HepG2 (cell line): ENCODE results near the gene STYK1. TPM values are rescaled to one million over a fixed set of nuclear protein-coding genes. Genes with fewer than 3 reads are reported as not detected.

Experiments
- ATAC-seq: fragments of 200-7000 bp; cut with Tn5 transposase; 3 replicates; pipeline ENCODE4 v1.9.1; 2020; ENCODE audit warnings: mild to moderate bottlenecking, moderate library complexity
- BruUV-seq: library from RNA; stranded (reverse); fragments of 400-500 nt; replicated peaks from 2 replicates; lab custom pipeline; 2021; lab: Mats Ljungman, UMichigan
- CTCF ChIA-PET: fragments of 300-600 bp; formaldehyde crosslinking; extraction: SDS; loops from one replicate; lab custom pipeline; 2021; ENCODE audit warnings: low total read pairs, inconsistent platforms, low intra/inter-chr PET ratio; lab: Yijun Ruan, JAX
- POLR2A ChIA-PET: fragments of 350-600 bp; sonication (Branson Sonifier 250); formaldehyde crosslinking; loops from one replicate; lab custom pipeline; 2020; ENCODE audit warnings: antibody characterized with exemption, inconsistent platforms; lab: Yijun Ruan, JAX
- DNase-seq: peaks from one replicate; pipeline ENCODE4 v3.0.0-alpha.2; 2015; ENCODE audit warnings: low spot score
- FAIRE-seq: peaks from 3 replicates; lab custom pipeline; 2011; peaks lifted over from hg19 to GRCh38; lab: Jason Lieb, UNC
- H2AFZ ChIP-seq: one replicate; pipeline ENCODE4 v1.6.1; 2011; ENCODE audit warnings: low read length, inconsistent platforms
- H3K27ac ChIP-seq: fragments of 300-600 bp; 3 replicates; pipeline ENCODE4 v1.8.0; 2011; ENCODE audit warnings: mixed run types, mild to moderate bottlenecking, mixed read lengths, low read length, inconsistent platforms; ENCODE audit not compliant: insufficient read depth; ENCODE audit errors: extremely low read length
- H3K27me3 ChIP-seq, 2 experiments: fragments of 200-600 bp in 1 of 2; 2 replicates in 1 of 2; 3 replicates in 1 of 2; pipeline versions ENCODE4 v1.6.0 to v1.8.0; 2011; ENCODE audit warnings: low read length in 2 of 2, mild to moderate bottlenecking in 2 of 2, moderate library complexity in 2 of 2, inconsistent platforms in 1 of 2; ENCODE audit not compliant: insufficient read depth in 2 of 2, control insufficient read depth in 1 of 2
- H3K36me3 ChIP-seq, 2 experiments: fragments of 200-600 bp in 1 of 2; replicated peaks in 1 of 2; 2 replicates in 1 of 2; 3 replicates in 1 of 2; pipeline versions ENCODE4 v1.5.1 to v1.8.0; 2011; ENCODE audit warnings: low read length in 2 of 2, inconsistent platforms in 1 of 2; ENCODE audit not compliant: insufficient read depth in 2 of 2, control insufficient read depth in 1 of 2
- H3K4me1 ChIP-seq: 2 replicates; pipeline ENCODE4 v1.5.1; 2012; ENCODE audit warnings: low read length, inconsistent platforms; ENCODE audit not compliant: insufficient read depth
- H3K4me2 ChIP-seq: 2 replicates; pipeline ENCODE4 v1.6.0; 2011; ENCODE audit warnings: low read depth, low read length, inconsistent platforms
- H3K4me3 ChIP-seq, 3 experiments: fragments of 200-600 bp in 1 of 3; sonication (generic), shearing (Covaris generic) in 1 of 3; replicated peaks in 1 of 3; 2 replicates each; pipeline ENCODE4 v1.5.1; 2011 to 2016; ENCODE audit warnings: low read length in 3 of 3, inconsistent platforms in 2 of 3, low read depth in 2 of 3, mild to moderate bottlenecking in 2 of 3, control low read depth in 1 of 3, mixed read lengths in 1 of 3; ENCODE audit not compliant: insufficient read depth in 1 of 3
- H3K79me2 ChIP-seq: one replicate; pipeline ENCODE4 v1.6.1; 2011; ENCODE audit warnings: low read length, inconsistent platforms; ENCODE audit not compliant: insufficient read depth
- H3K9ac ChIP-seq: 2 replicates; pipeline ENCODE4 v1.6.0; 2011; ENCODE audit warnings: mild to moderate bottlenecking, low read depth, low read length, inconsistent platforms; ENCODE audit not compliant: insufficient read depth
- H3K9me3 ChIP-seq: 2 replicates; pipeline ENCODE4 v1.5.1; 2012; ENCODE audit warnings: mild to moderate bottlenecking, low read length
- H4K20me1 ChIP-seq: 2 replicates; pipeline ENCODE4 v1.6.0; 2011; ENCODE audit warnings: inconsistent platforms, mild to moderate bottlenecking, low read length, moderate library complexity; ENCODE audit not compliant: insufficient read depth
- RBM22 ChIP-seq: fragments of 200-400 bp; formaldehyde crosslinking; optimal IDR thresholded peaks from 2 replicates; pipeline ENCODE3; 2017; ENCODE audit warnings: mild to moderate bottlenecking, low read length, moderate library complexity
- RFX5 ChIP-seq: IDR thresholded peaks from 2 replicates; pipeline ENCODE4 v1.6.1; 2011; ENCODE audit warnings: low read depth, low read length, improper control_type of control experiment
- SP5 ChIP-seq: IDR thresholded peaks from 2 replicates; pipeline ENCODE4 v1.6.1; 2016; ENCODE audit warnings: low read depth, borderline replicate concordance
- ZBTB8A ChIP-seq: sonication (generic); formaldehyde crosslinking; IDR thresholded peaks from 2 replicates; pipeline ENCODE4 v1.4.0; 2020; ENCODE audit warnings: mild to moderate bottlenecking, low read depth, missing genetic modification reagents, borderline replicate concordance
- ZFYVE20 ChIP-seq: sonication (generic); formaldehyde crosslinking; IDR thresholded peaks from 2 replicates; pipeline ENCODE4 v1.8.0; 2023; ENCODE audit warnings: low read depth, mild to moderate bottlenecking, moderate library complexity, missing genetic modification reagents, borderline replicate concordance
- ZNF10 ChIP-seq: sonication (generic); formaldehyde crosslinking; IDR thresholded peaks from 2 replicates; pipeline ENCODE4 v1.4.0; 2020; ENCODE audit warnings: mild to moderate bottlenecking, low read depth, missing genetic modification reagents, borderline replicate concordance
- WGBS: methylation state at CpG from one replicate; pipeline ENCODE4 v1.1.6; 2017; ENCODE audit warnings: low lambda C conversion rate; 5-methylcytosine and 5-hydroxymethylcytosine counted together
- in situ Hi-C: cut with HindIII; loops from 2 replicates; pipeline ENCODE4 v1.10.0; 2017; ENCODE audit warnings: low pct_unique_long_range_greater_than_20kb; ENCODE audit not compliant: extremely low pct_ligation_motif_present
- intact Hi-C: fragments of 100-400 bp; cut with micrococcal nuclease; formaldehyde crosslinking; loops from one replicate; pipeline ENCODE4 v1.10.0; 2022; ENCODE audit not compliant: unreplicated experiment
- polyA plus RNA-seq, 8 experiments: library from polyadenylated mRNA; depleted of rRNA in 3 of 8; stranded (reverse) in 7 of 8; unstranded in 1 of 8; fragments of >200 nt; fragmentation: Illumina TruSeq in 4 of 8; extraction: Trizol in 4 of 8; gene quantifications; 2 replicates each; pipeline versions ENCODE4 v1.2.1 to v1.2.3, GENCODE V29; 2011 to 2016; ENCODE audit warnings: low read depth in 4 of 8, missing spikeins in 1 of 8, mixed read lengths in 1 of 8; ENCODE audit not compliant: insufficient read depth in 1 of 8
- total RNA-seq, 5 experiments: library from RNA; depleted of rRNA; stranded (reverse); fragments of >200 nt; fragmentation: Illumina TruSeq; extraction: Trizol; gene quantifications; 2 replicates each; pipeline ENCODE4 v1.2.3, GENCODE V29; 2016; ENCODE audit warnings: low read depth in 1 of 5
- TF ChIP-seq, protein P1 (sequence below): sonication (generic); formaldehyde crosslinking; IDR thresholded peaks from 2 replicates; pipeline ENCODE4 v1.5.0; 2020; ENCODE audit warnings: missing genetic modification reagents, mild to moderate bottlenecking, borderline replicate concordance

STYK1 gene
- total and polyA plus RNA-seq, 2 of the 13 experiments (the other 11 are each of a cell fraction or from before 2014, with no cell fraction given), result not detected

DNA sequence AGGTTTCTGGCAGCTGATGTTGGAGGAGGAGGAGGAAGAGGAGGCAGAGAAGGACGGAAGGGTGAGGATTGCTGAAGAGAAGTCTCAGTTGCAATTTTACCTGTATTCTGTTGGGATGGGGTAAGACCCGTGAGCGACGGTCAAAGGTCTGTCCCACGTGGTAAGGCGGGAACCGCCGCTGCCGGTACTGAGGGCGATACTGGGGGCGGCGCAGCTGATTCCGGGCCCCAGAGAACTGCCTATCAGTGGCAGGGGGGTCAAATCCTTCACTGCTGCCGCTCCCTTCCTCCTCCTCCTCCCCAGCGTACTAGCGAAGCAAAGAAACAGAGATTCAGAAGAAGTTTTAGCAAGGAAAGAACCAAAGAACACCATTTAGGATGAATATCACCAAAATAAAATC is 36.0 kb upstream of the STYK1 start:
- peaks cover 4% of the 10 kb centered on the region for H4K20me1 ChIP-seq
- no peak overlapping the region for H3K4me2 ChIP-seq
- no peak for DNase-seq
- H3K4me1 ChIP-seq, result no peaks in the 10 kb centered on the region
- no peaks in the 10 kb centered on the region for H3K9me3 ChIP-seq
- TF ChIP-seq RBM22, result peak; percentile 32
- TF ChIP-seq ZFYVE20 (CRISPR knock-in tag), result no peak
- TF ChIP-seq ZBTB8A (CRISPR knock-in tag), result no peak
- TF ChIP-seq, all 625 proteins: peak for 1
- WGBS, result 98% methylated on average over 16 of the region's 16 CpGs
- in situ Hi-C loops, result no loop called here
- CTCF ChIA-PET, result no interaction called here
- BruUV-seq, result no TSS peak
- FAIRE-seq, result no peak
- H3K9ac ChIP-seq, result no peak overlapping the region
- no peaks in the 10 kb centered on the region for H3K27me3 ChIP-seq
- POLR2A ChIA-PET, result no interaction called here
- H3K36me3 ChIP-seq, result peaks cover 24 to 81% of the 10 kb centered on the region in 2 experiments
- H3K4me3 ChIP-seq, result no peak overlapping the region
- no peak overlapping the region for H2AFZ ChIP-seq
- ATAC-seq, result no peak
- no peak overlapping the region for H3K27ac ChIP-seq
- peaks cover 2% of the 10 kb centered on the region for H3K79me2 ChIP-seq
- intact Hi-C loops, result no loop called here

DNA sequence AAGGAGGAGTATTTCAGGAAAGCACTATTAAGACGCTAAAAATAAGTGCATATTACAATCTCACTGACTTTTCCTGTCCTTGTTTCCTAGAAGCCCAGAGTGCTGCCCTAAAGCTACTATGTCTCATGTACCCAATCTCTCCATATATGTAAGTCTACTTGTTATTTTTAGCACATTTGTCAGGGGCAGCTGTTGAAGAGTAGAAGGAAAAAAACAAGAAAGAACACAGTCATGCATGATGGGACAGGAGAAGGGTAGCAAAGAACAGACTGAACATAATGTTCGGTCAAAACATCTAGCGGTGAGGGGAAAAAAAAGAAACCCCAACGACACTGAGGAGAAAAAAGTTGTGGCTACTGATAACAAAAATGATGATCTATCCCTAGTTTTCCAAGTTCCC is 35.0 kb upstream of the STYK1 start:
- CTCF ChIA-PET, result no interaction called here
- Histone ChIP-seq H3K36me3 (peaks cover 23 to 81% of the 10 kb centered on the region in 2 experiments), H3K27ac (no peak overlapping the region), H3K79me2 (peaks cover 2% of the 10 kb centered on the region), H3K4me2 (no peak overlapping the region), H2AFZ (no peak overlapping the region), H3K27me3 (no peaks in the 10 kb centered on the region), H3K9ac (no peak overlapping the region), H3K4me1 (no peaks in the 10 kb centered on the region), H4K20me1 (peaks cover 7% of the 10 kb centered on the region), H3K9me3 (no peaks in the 10 kb centered on the region), H3K4me3 (no peak overlapping the region)
- WGBS, result over 99% methylated on average over 4 of the region's 4 CpGs
- FAIRE-seq (no peak), DNase-seq (no peak), ATAC-seq (no peak)
- TF ChIP-seq RFX5, result no peak
- no peak for TF ChIP-seq ZNF10 (CRISPR knock-in tag)
- no peak for TF ChIP-seq SP5 (CRISPR knock-in tag)
- TF ChIP-seq, protein P1, sequence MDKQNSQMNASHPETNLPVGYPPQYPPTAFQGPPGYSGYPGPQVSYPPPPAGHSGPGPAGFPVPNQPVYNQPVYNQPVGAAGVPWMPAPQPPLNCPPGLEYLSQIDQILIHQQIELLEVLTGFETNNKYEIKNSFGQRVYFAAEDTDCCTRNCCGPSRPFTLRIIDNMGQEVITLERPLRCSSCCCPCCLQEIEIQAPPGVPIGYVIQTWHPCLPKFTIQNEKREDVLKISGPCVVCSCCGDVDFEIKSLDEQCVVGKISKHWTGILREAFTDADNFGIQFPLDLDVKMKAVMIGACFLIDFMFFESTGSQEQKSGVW (CRISPR knock-in tag), result no peak
- POLR2A ChIA-PET, result no interaction called here
- BruUV-seq, result no TSS peak
- in situ Hi-C loops (no loop called here), intact Hi-C loops (no loop called here)
